ENCODE results near the gene SIGLEC12.

SIGLEC12 gene

GRCh38 chr19:51501594-51502263, at the start of gene SIGLEC12:
Gene SIGLEC12 (minus strand): TSS chr19:51501800. CDS start chr19:51501733, 67 bp downstream.
- no peak for DNase-seq

GRCh38 chr19:51550848-51551672, 49.5 kb upstream of the SIGLEC12 start:
- DNase-seq, result no peak

- DNase-seq, result no peak
Observed at GRCh38 chr19:51549533-51550324, 48.1 kb upstream of the SIGLEC12 start.

- DNase-seq, result no peak
Observed at GRCh38 chr19:51548891-51549305, 47.3 kb upstream of the SIGLEC12 start.

- DNase-seq, result no peak
Observed at GRCh38 chr19:51548213-51548651, 46.6 kb upstream of the SIGLEC12 start.

GRCh38 chr19:51547397-51548212, 46.0 kb upstream of the SIGLEC12 start:
- no peak for DNase-seq

- DNase-seq, result no peak
Observed at GRCh38 chr19:51546650-51547396, 45.2 kb upstream of the SIGLEC12 start.

- DNase-seq, result no peak
Observed at GRCh38 chr19:51546107-51546649, 44.6 kb upstream of the SIGLEC12 start.

GRCh38 chr19:51544038-51544437, 42.4 kb upstream of the SIGLEC12 start:
- DNase-seq, result no peak

- DNase-seq, result no peak
Observed at GRCh38 chr19:51542699-51543098, 41.1 kb upstream of the SIGLEC12 start.

GRCh38 chr19:51541458-51542357, 40.1 kb upstream of the SIGLEC12 start:
- DNase-seq, result no peak

- DNase-seq, result no peak
Observed at GRCh38 chr19:51539821-51540366, 38.3 kb upstream of the SIGLEC12 start.

GRCh38 chr19:51535535-51535934, 33.9 kb upstream of the SIGLEC12 start:
- DNase-seq, result no peak

GRCh38 chr19:51531349-51532315, 30.0 kb upstream of the SIGLEC12 start, which contains the start of gene SIGLEC6:
Gene SIGLEC6 (minus strand): TSS chr19:51531670. CDS start chr19:51531648, 22 bp downstream.
- no peak for DNase-seq

- no peak for DNase-seq
Observed at GRCh38 chr19:51530616-51531015, 29.0 kb upstream of the SIGLEC12 start.

- DNase-seq, result no peak
Observed at GRCh38 chr19:51529301-51529700, 27.7 kb upstream of the SIGLEC12 start.

GRCh38 chr19:51525651-51526050, 24.1 kb upstream of the SIGLEC12 start:
- DNase-seq, result no peak

GRCh38 chr19:51524666-51525264, 23.2 kb upstream of the SIGLEC12 start:
- DNase-seq, result no peak

Measured in NCI-H446 (cell line).